Endothelial cell of umbilical vein (primary cell): Measurements from ENCODE around the gene WSB1. TPM values are rescaled to one million over a fixed set of nuclear protein-coding genes. Genes with fewer than 3 reads are reported as not detected.

Experiments
- BruUV-seq: library from RNA; stranded (reverse); fragments of 400-500 nt; replicated peaks from 2 replicates; lab custom pipeline; 2021; lab: Mats Ljungman, UMichigan
- CTCF ChIA-PET: fragments of 300-600, 350-600 bp; sonication (Branson Sonifier 250); formaldehyde crosslinking; loops from one replicate; lab custom pipeline; 2021; ENCODE audit warnings: antibody characterized with exemption, inconsistent platforms; lab: Charles Lee
- POLR2A ChIA-PET: fragments of 300-600, 350-600 bp; sonication (Branson Sonifier 250); formaldehyde crosslinking; loops from one replicate; lab custom pipeline; 2021; ENCODE audit warnings: antibody characterized with exemption, inconsistent platforms; lab: Charles Lee
- DNase-seq: peaks from one replicate; pipeline ENCODE4 v3.0.0-alpha.2; 2011; ENCODE audit warnings: low read depth, low spot score
- FAIRE-seq: peaks from 2 replicates; lab custom pipeline; 2011; peaks lifted over from hg19 to GRCh38; lab: Jason Lieb, UNC
- H2AFZ ChIP-seq: 2 replicates; pipeline ENCODE4 v1.6.0; 2012; ENCODE audit warnings: low read depth, low read length, control low read depth, inconsistent platforms
- H3K27ac ChIP-seq: 2 replicates; pipeline ENCODE4 v1.5.1; 2011; ENCODE audit warnings: low read depth, mild to moderate bottlenecking, control low read depth, low read length, moderate library complexity; ENCODE audit not compliant: insufficient read depth
- H3K27me3 ChIP-seq, 2 experiments: 2 replicates each; pipeline versions ENCODE4 v1.6.0 to v1.6.1; 2011; ENCODE audit warnings: low read length in 2 of 2, mixed read lengths in 1 of 2; ENCODE audit not compliant: control insufficient read depth in 2 of 2, insufficient read depth in 2 of 2
- H3K36me3 ChIP-seq, 2 experiments: 2 replicates in 1 of 2; 3 replicates in 1 of 2; pipeline ENCODE4 v1.5.1; 2011; ENCODE audit warnings: low read length in 2 of 2, mild to moderate bottlenecking in 1 of 2, moderate library complexity in 1 of 2; ENCODE audit not compliant: control insufficient read depth in 2 of 2, insufficient read depth in 2 of 2; ENCODE audit errors: extremely low read depth in 1 of 2
- H3K4me1 ChIP-seq: 3 replicates; pipeline ENCODE4 v1.5.1; 2011; ENCODE audit warnings: mild to moderate bottlenecking, low read length; ENCODE audit not compliant: control insufficient read depth, insufficient read depth; ENCODE audit errors: extremely low read depth
- H3K4me2 ChIP-seq: 2 replicates; pipeline ENCODE4 v1.6.1; 2011; ENCODE audit warnings: low read length, control low read depth, mixed read lengths; ENCODE audit not compliant: insufficient read depth
- H3K4me3 ChIP-seq, 3 experiments: fragments of 200-600 bp in 1 of 3; sonication (generic), shearing (Covaris generic) in 1 of 3; replicated peaks in 1 of 3; 2 replicates each; pipeline ENCODE4 v1.5.1; 2011 to 2016; ENCODE audit warnings: control low read depth in 3 of 3, low read length in 3 of 3, mild to moderate bottlenecking in 2 of 3, inconsistent platforms in 1 of 3, low read depth in 1 of 3, moderate library complexity in 1 of 3; ENCODE audit not compliant: insufficient read depth in 1 of 3
- H3K79me2 ChIP-seq: 2 replicates; pipeline ENCODE4 v1.6.0; 2012; ENCODE audit warnings: low read length, inconsistent platforms; ENCODE audit not compliant: control insufficient read depth, insufficient read depth
- H3K9ac ChIP-seq: replicated peaks from 2 replicates; pipeline ENCODE3; 2011; ENCODE audit warnings: low read length, control low read depth; ENCODE audit not compliant: insufficient read depth; ENCODE audit errors: extremely low read depth
- H3K9me1 ChIP-seq: replicated peaks from 3 replicates; pipeline ENCODE4 v1.6.0; 2011; ENCODE audit warnings: mild to moderate bottlenecking, low read length; ENCODE audit not compliant: control insufficient read depth, insufficient read depth; ENCODE audit errors: extremely low read depth
- H3K9me3 ChIP-seq: replicated peaks from 2 replicates; pipeline ENCODE4 v1.5.1; 2012; ENCODE audit warnings: low read length, inconsistent platforms; ENCODE audit not compliant: control insufficient read depth, insufficient read depth
- H4K20me1 ChIP-seq: replicated peaks from 2 replicates; pipeline ENCODE3; 2011; ENCODE audit warnings: mild to moderate bottlenecking, low read length; ENCODE audit not compliant: control insufficient read depth, insufficient read depth; ENCODE audit errors: extremely low read depth
- CTCF ChIP-seq, 2 donors: IDR thresholded peaks; 1 replicate in 1 of 2; 2 replicates in 1 of 2; pipeline ENCODE4 v1.5.1; 2011; ENCODE audit warnings: low read length in 2 of 2, mild to moderate bottlenecking in 2 of 2, moderate library complexity in 2 of 2, control low read depth in 1 of 2, inconsistent platforms in 1 of 2, low read depth in 1 of 2; ENCODE audit not compliant: insufficient read depth in 1 of 2; ENCODE audit errors: extremely low read depth in 1 of 2
- EZH2 ChIP-seq: IDR thresholded peaks from 2 replicates; pipeline ENCODE4 v1.6.1; 2012; ENCODE audit warnings: borderline replicate concordance, low read depth, mild to moderate bottlenecking, moderate library complexity, low read length, inconsistent platforms; ENCODE audit not compliant: severe bottlenecking
- FOS ChIP-seq: IDR thresholded peaks from 2 replicates; pipeline ENCODE4 v1.6.1; 2011; ENCODE audit warnings: mild to moderate bottlenecking, low read length, moderate library complexity, borderline replicate concordance; ENCODE audit not compliant: insufficient read depth
- GATA2 ChIP-seq: IDR thresholded peaks from 2 replicates; pipeline ENCODE4 v1.7.0; 2011; ENCODE audit warnings: low read depth, mild to moderate bottlenecking, moderate library complexity, mixed read lengths, low read length; ENCODE audit not compliant: insufficient read length, insufficient read depth
- JUN ChIP-seq: IDR thresholded peaks from 2 replicates; pipeline ENCODE4 v1.6.1; 2011; ENCODE audit warnings: borderline replicate concordance, low read depth; ENCODE audit not compliant: insufficient read length, insufficient read depth
- MAX ChIP-seq: IDR thresholded peaks from 2 replicates; pipeline ENCODE4 v1.6.1; 2011; ENCODE audit not compliant: insufficient read depth, insufficient read length
- MYC ChIP-seq: IDR thresholded peaks from one replicate; pipeline ENCODE4 v1.6.1; 2011; ENCODE audit warnings: mild to moderate bottlenecking, low read depth, low read length
- POLR2A ChIP-seq: IDR thresholded peaks from 2 replicates; pipeline ENCODE4 v1.6.1; 2012; ENCODE audit warnings: low read depth, mild to moderate bottlenecking, control low read depth, low read length
- POLR2AphosphoS5 ChIP-seq: IDR thresholded peaks from 2 replicates; pipeline ENCODE4 v1.6.1; 2012; ENCODE audit warnings: low read depth, mild to moderate bottlenecking, control low read depth, low read length, moderate library complexity; ENCODE audit not compliant: insufficient read depth
- dilution Hi-C: fragments of 300-500 bp; cut with MboI; formaldehyde crosslinking; loops from one replicate; pipeline ENCODE4 v1.15.0; 2019; ENCODE audit warnings: low sequenced_read_pairs; ENCODE audit not compliant: extremely low pct_ligation_motif_present
- intact Hi-C: fragments of 100-400 bp; cut with micrococcal nuclease; formaldehyde crosslinking; loops from one replicate; pipeline ENCODE4 v1.10.0; 2022
- polyA plus RNA-seq, 4 experiments: library from polyadenylated mRNA; depleted of rRNA in 3 of 4; stranded (reverse) in 3 of 4; unstranded in 1 of 4; fragments of >200 nt; gene quantifications; 2 replicates each; pipeline versions ENCODE4 v1.2.1 to v1.2.3, GENCODE V29; 2011 to 2012; ENCODE audit warnings: missing spikeins in 1 of 4
- total RNA-seq: library from RNA; stranded (reverse); gene quantifications from 2 replicates; pipeline ENCODE4 v1.2.3, GENCODE V29; 2021

Gene WSB1
- total and polyA plus RNA-seq, 2 donors (not counting 3 experiments of a cell fraction or from before 2014, with no cell fraction given) = 471 to 736 TPM

- Histone ChIP-seq H3K9me1 (no peaks in the 10 kb centered on the region), H3K4me1 (peaks cover 33% of the 10 kb centered on the region), H2AFZ (no peak overlapping the region), H3K27ac (no peak overlapping the region), H3K4me2 (no peak overlapping the region), H3K9ac (no peak overlapping the region), H3K36me3 (no peaks in the 10 kb centered on the region), H3K79me2 (no peaks in the 10 kb centered on the region), H3K4me3 (no peak overlapping the region), H4K20me1 (no peaks in the 10 kb centered on the region), H3K27me3 (no peaks in the 10 kb centered on the region), H3K9me3 (no peaks in the 10 kb centered on the region)
- intact Hi-C loops = no loop called here
- ChIA-PET POLR2A (no interaction called here), CTCF (interaction anchor here (1.3 to 4.7 kb wide), 8 partner anchors 10 to 295 kb away, joined by 5 to 73 read pairs (median 10); no protein-coding TSS in a partner anchor)
- dilution Hi-C loops = no loop called here
- FAIRE-seq (no peak), DNase-seq (no peak)
- BruUV-seq = no TSS peak
- TF ChIP-seq MAX (no peak), GATA2 (no peak), MYC (no peak), POLR2A (no peak), CTCF (IDR thresholded peaks at IDR 0.05; ENCODE audit: extremely low read depth in 1 of 2, insufficient read depth in 1 of 2, low read depth in 1 of 2, low read length in 2 of 2) (no peak), JUN (no peak), EZH2 (no peak), FOS (no peak), POLR2AphosphoS5 (no peak)
Observed at GRCh38 chr17:27355419-27355818, 61.5 kb downstream of the WSB1 start.
